Adrenal gland (tissue), 5 donors: Measurements from ENCODE around the gene SULT1C2.

Experiments used
- CTCF ChIP-seq, 6 experiments: fragments of 450-650 bp in 4 of 6; fragments of 200-600 bp in 2 of 6; sonication (generic) in 1 of 6; IDR thresholded peaks; 1 replicate in 5 of 6; 2 replicates in 1 of 6; pipeline versions ENCODE4 v1.5.1 to v1.8.0; 2016 to 2021; ENCODE audit warnings: antibody characterized with exemption in 6 of 6, mild to moderate bottlenecking in 2 of 6, moderate library complexity in 1 of 6
- POLR2A ChIP-seq, 2 donors: fragments of 450-650 bp; IDR thresholded peaks; one replicate each; pipeline ENCODE4 v1.6.1; 2017; ENCODE audit warnings: antibody characterized with exemption in 2 of 2, mild to moderate bottlenecking in 2 of 2, moderate library complexity in 1 of 2
- donor health status: DM: no; HTN: no; CAD: no.

GRCh38 chr2:108325756-108326155 lies 37.1 kb downstream of the SULT1C2 start:
- no peak for TF ChIP-seq CTCF (IDR thresholded peaks at IDR 0.05)
- no peak for TF ChIP-seq POLR2A (IDR thresholded peaks at IDR 0.05)
